Activated naive CD8-positive, alpha-beta T cell treated with anti-CD3 and anti-CD28 coated beads, Interleukin-2, amount 10 ng/mL, durations not matched to agents 7 days and 5 days (primary cell): ENCODE measurements around the gene UBE2I. TPM values are rescaled to one million over a fixed set of nuclear protein-coding genes. Genes with fewer than 3 reads are reported as not detected.
"Not testable (repeated sequence)": the region's sequence is repeated elsewhere in the genome, so short reads cannot be mapped to it uniquely, and the experiment has no call there.

ENCODE experiments used
- ATAC-seq: fragments of 150-1000 bp; cut with Tn5 transposase; one replicate; pipeline ENCODE4 v1.10.0; 2021; ENCODE audit warnings: low read depth, moderate library complexity
- POLR2A ChIA-PET: fragments of 350-600 bp; sonication (Branson Sonifier 250); formaldehyde crosslinking; loops from one replicate; lab custom pipeline; 2021; ENCODE audit warnings: antibody characterized with exemption; lab: Charles Lee
- DNase-seq: peaks from one replicate; pipeline ENCODE4 v3.0.0; 2021
- H3K27ac Mint-ChIP-seq: one replicate; pipeline ENCODE4 v1.8.0; 2022; ENCODE audit warnings: mild to moderate bottlenecking, mixed read lengths
- H3K27me3 Mint-ChIP-seq: one replicate; pipeline ENCODE4 v1.8.0; 2022; ENCODE audit warnings: mild to moderate bottlenecking, moderate library complexity, mixed read lengths
- H3K36me3 Mint-ChIP-seq: one replicate; pipeline ENCODE4 v1.8.0; 2021; ENCODE audit warnings: mild to moderate bottlenecking, mixed read lengths
- H3K4me1 Mint-ChIP-seq: one replicate; pipeline ENCODE4 v1.8.0; 2021; ENCODE audit warnings: mixed read lengths
- H3K4me3 Mint-ChIP-seq: one replicate; pipeline ENCODE4 v1.8.0; 2022; ENCODE audit warnings: mild to moderate bottlenecking, moderate library complexity, mixed read lengths
- H3K9me3 Mint-ChIP-seq: one replicate; pipeline ENCODE4 v1.8.0; 2021; ENCODE audit warnings: mixed read lengths
- total RNA-seq, 2 experiments: library from RNA; stranded (reverse); gene quantifications; one replicate each; pipeline ENCODE4 v1.2.3, GENCODE V29; 2021

The UBE2I gene
- 100 to 1,000 TPM; 211 to 232 TPM for total RNA-seq

- Mint-ChIP-seq H3K27ac (peak within 1 kb of the TSS; percentile 99), H3K36me3 (peaks cover 11% of the 10 kb centered on the region), H3K4me1 (peaks cover 33% of the 10 kb centered on the region), H3K9me3 (no peaks in the 10 kb centered on the region), H3K4me3 (peak within 1 kb of the TSS; percentile 100), H3K27me3 (no peaks in the 10 kb centered on the region)
- POLR2A ChIA-PET, result interaction anchor here (0.5 to 1.6 kb wide), 10 partner anchors 22 to 922 kb away, joined by 3 to 13 read pairs (median 5); partner anchors contain the start of genes BAIAP3, CRAMP1, IFT140 and MAPK8IP3
- ATAC-seq, result peak; percentile 62
- DNase-seq, result peak; percentile 99
Measured at GRCh38 chr16:1308977-1309885, at the start of gene UBE2I. Gene UBE2I (plus strand): TSS chr16:1309636. CDS start chr16:1314031, 4,395 bp downstream.

- no peak overlapping the region for H3K4me3 Mint-ChIP-seq
- H3K27ac Mint-ChIP-seq, result no peak overlapping the region
Measured at GRCh38 chr16:1259760-1260068, 49.7 kb upstream of the UBE2I start.

GRCh38 chr16:1260101-1260680 lies 49.2 kb upstream of the UBE2I start:
- POLR2A ChIA-PET, result no interaction called here
- ATAC-seq (no peak), DNase-seq (no peak)
- H3K4me1 Mint-ChIP-seq, result peaks cover 5% of the 10 kb centered on the region
- H3K36me3 Mint-ChIP-seq, result no peaks in the 10 kb centered on the region
- peaks cover 13% of the 10 kb centered on the region for H3K27me3 Mint-ChIP-seq
- no peak overlapping the region for H3K27ac Mint-ChIP-seq
- peaks cover 7% of the 10 kb centered on the region for H3K9me3 Mint-ChIP-seq
- no peak overlapping the region for H3K4me3 Mint-ChIP-seq

More at GRCh38 chr16:1259760-1260068, 49.7 kb upstream of the UBE2I start:
- H3K36me3 Mint-ChIP-seq, result no peaks in the 10 kb centered on the region
- POLR2A ChIA-PET, result no interaction called here
- DNase-seq (no peak), ATAC-seq (no peak)
- H3K27me3 Mint-ChIP-seq, result peaks cover 13% of the 10 kb centered on the region
- peaks cover 5% of the 10 kb centered on the region for H3K4me1 Mint-ChIP-seq
- H3K9me3 Mint-ChIP-seq, result peaks cover 6% of the 10 kb centered on the region

GRCh38 chr16:1261131-1261892 lies 48.1 kb upstream of the UBE2I start:
- DNase-seq (no peak), ATAC-seq (no peak)
- peaks cover 13% of the 10 kb centered on the region for H3K27me3 Mint-ChIP-seq
- no peaks in the 10 kb centered on the region for H3K36me3 Mint-ChIP-seq
- H3K4me1 Mint-ChIP-seq, result peaks cover 5% of the 10 kb centered on the region
- no peak overlapping the region for H3K4me3 Mint-ChIP-seq
- POLR2A ChIA-PET, result no interaction called here
- H3K27ac Mint-ChIP-seq, result no peak overlapping the region
- peaks cover 7% of the 10 kb centered on the region for H3K9me3 Mint-ChIP-seq

GRCh38 chr16:1262210-1262845 lies 47.1 kb upstream of the UBE2I start:
- H3K4me1 Mint-ChIP-seq, result peaks cover 5% of the 10 kb centered on the region
- peaks cover 13% of the 10 kb centered on the region for H3K27me3 Mint-ChIP-seq
- peaks cover 7% of the 10 kb centered on the region for H3K9me3 Mint-ChIP-seq
- POLR2A ChIA-PET, result no interaction called here
- no peak overlapping the region for H3K27ac Mint-ChIP-seq
- H3K36me3 Mint-ChIP-seq, result no peaks in the 10 kb centered on the region
- no peak overlapping the region for H3K4me3 Mint-ChIP-seq
- DNase-seq (no peak), ATAC-seq (no peak)

- Mint-ChIP-seq H3K4me1 (peaks cover 5% of the 10 kb centered on the region), H3K27ac (no peak overlapping the region), H3K36me3 (no peaks in the 10 kb centered on the region), H3K9me3 (peaks cover 7% of the 10 kb centered on the region), H3K4me3 (no peak overlapping the region), H3K27me3 (peaks cover 13% of the 10 kb centered on the region)
- ATAC-seq (no peak), DNase-seq (no peak)
- POLR2A ChIA-PET, result no interaction called here
Measured at GRCh38 chr16:1262846-1263221, 46.6 kb upstream of the UBE2I start.

- H3K4me1 Mint-ChIP-seq, result peaks cover 4% of the 10 kb centered on the region
- POLR2A ChIA-PET, result no interaction called here
- H3K27ac Mint-ChIP-seq, result no peak overlapping the region
- DNase-seq, result no peak
- no peaks in the 10 kb centered on the region for H3K36me3 Mint-ChIP-seq
- no peak overlapping the region for H3K4me3 Mint-ChIP-seq
- peaks cover 7% of the 10 kb centered on the region for H3K9me3 Mint-ChIP-seq
- no peak for ATAC-seq
- peaks cover 13% of the 10 kb centered on the region for H3K27me3 Mint-ChIP-seq
Measured at GRCh38 chr16:1263591-1264344, 45.7 kb upstream of the UBE2I start.

GRCh38 chr16:1264345-1265089 lies 44.9 kb upstream of the UBE2I start:
- POLR2A ChIA-PET, result no interaction called here

GRCh38 chr16:1265090-1265630 lies 44.3 kb upstream of the UBE2I start:
- Mint-ChIP-seq H3K9me3 (peaks cover 7% of the 10 kb centered on the region), H3K36me3 (no peaks in the 10 kb centered on the region), H3K27ac (no peak overlapping the region), H3K4me3 (no peak overlapping the region), H3K4me1 (no peaks in the 10 kb centered on the region), H3K27me3 (peaks cover 13% of the 10 kb centered on the region)
- ATAC-seq, result no peak
- DNase-seq, result no peak
- POLR2A ChIA-PET, result no interaction called here

More at GRCh38 chr16:1264345-1265089, 44.9 kb upstream of the UBE2I start:
- Mint-ChIP-seq H3K4me3 (no peak overlapping the region), H3K9me3 (peaks cover 7% of the 10 kb centered on the region), H3K27ac (no peak overlapping the region), H3K27me3 (peaks cover 13% of the 10 kb centered on the region), H3K4me1 (no peaks in the 10 kb centered on the region), H3K36me3 (no peaks in the 10 kb centered on the region)
- DNase-seq (no peak), ATAC-seq (no peak)

GRCh38 chr16:1265826-1266225 lies 43.6 kb upstream of the UBE2I start:
- no peak overlapping the region for H3K4me3 Mint-ChIP-seq
- H3K9me3 Mint-ChIP-seq, result peaks cover 7% of the 10 kb centered on the region
- H3K27ac Mint-ChIP-seq, result no peak overlapping the region
- H3K4me1 Mint-ChIP-seq, result no peaks in the 10 kb centered on the region
- H3K27me3 Mint-ChIP-seq, result peaks cover 9% of the 10 kb centered on the region
- no peaks in the 10 kb centered on the region for H3K36me3 Mint-ChIP-seq
- DNase-seq, result no peak
- no peak for ATAC-seq
- POLR2A ChIA-PET, result no interaction called here

GRCh38 chr16:1269418-1269817 lies 40.0 kb upstream of the UBE2I start:
- H3K27ac Mint-ChIP-seq, H3K4me1 Mint-ChIP-seq, POLR2A ChIA-PET, H3K9me3 Mint-ChIP-seq, ATAC-seq, H3K27me3 Mint-ChIP-seq, H3K36me3 Mint-ChIP-seq, DNase-seq, H3K4me3 Mint-ChIP-seq: not testable (repeated sequence)

GRCh38 chr16:1271380-1271723 lies 38.1 kb upstream of the UBE2I start:
- H3K27ac Mint-ChIP-seq, result no peak overlapping the region
- ATAC-seq (no peak), DNase-seq (no peak)
- no peak overlapping the region for H3K4me3 Mint-ChIP-seq
- H3K36me3 Mint-ChIP-seq, result no peaks in the 10 kb centered on the region
- H3K9me3 Mint-ChIP-seq, result no peaks in the 10 kb centered on the region
- peaks cover 2% of the 10 kb centered on the region for H3K27me3 Mint-ChIP-seq
- H3K4me1 Mint-ChIP-seq, result no peaks in the 10 kb centered on the region
- POLR2A ChIA-PET, result no interaction called here
